K562 (cell line): ENCODE measurements around the gene ISCA1. TPM values are rescaled to one million over a fixed set of nuclear protein-coding genes. Genes with fewer than 3 reads are reported as not detected.

ENCODE experiments used
- ATF7 ChIP-seq: fragments of 450-650 bp; IDR thresholded peaks from 2 replicates; pipeline ENCODE4 v1.7.1; 2014; ENCODE audit warnings: mild to moderate bottlenecking, moderate library complexity
- BRD9 ChIP-seq: fragments of 450-650 bp; IDR thresholded peaks from 2 replicates; pipeline ENCODE4 v1.6.1; 2018; ENCODE audit warnings: low read depth; ENCODE audit not compliant: partially characterized antibody
- EHMT2 ChIP-seq: fragments of 450-650 bp; IDR thresholded peaks from 2 replicates; pipeline ENCODE4 v1.6.1; 2018; ENCODE audit warnings: antibody characterized with exemption
- FOXA3 ChIP-seq, 2 experiments: fragments of 450-650 bp in 1 of 2; sonication (generic) in 1 of 2; formaldehyde crosslinking; IDR thresholded peaks in 1 of 2; conservative IDR thresholded peaks in 1 of 2; 2 replicates each; pipeline versions ENCODE4 v1.4.0 to v1.8.0; 2020 to 2022; ENCODE audit warnings: mild to moderate bottlenecking in 2 of 2, missing genetic modification reagents in 1 of 2
- KHSRP ChIP-seq: fragments of 450-650 bp; IDR thresholded peaks from 2 replicates; pipeline ENCODE4 v1.6.1; 2017
- LARP7 ChIP-seq: fragments of 450-650 bp; IDR thresholded peaks from 2 replicates; pipeline ENCODE4 v1.6.1; 2016
- MAZ ChIP-seq, 2 experiments: fragments of 450-650 bp in 1 of 2; sonication (generic) in 1 of 2; formaldehyde crosslinking; IDR thresholded peaks in 1 of 2; conservative IDR thresholded peaks in 1 of 2; 2 replicates each; pipeline versions ENCODE4 v1.4.0 to v1.5.0; 2020; ENCODE audit warnings: mild to moderate bottlenecking in 1 of 2, missing genetic modification reagents in 1 of 2
- NBN ChIP-seq: fragments of 450-650 bp; IDR thresholded peaks from 2 replicates; pipeline ENCODE4 v1.6.1; 2016; ENCODE audit warnings: low read depth, mild to moderate bottlenecking
- NFIC ChIP-seq: fragments of 450-650 bp; IDR thresholded peaks from 2 replicates; pipeline ENCODE4 v1.6.1; 2017; ENCODE audit warnings: mild to moderate bottlenecking, inconsistent platforms
- OTX1 ChIP-seq: fragments of 450-650 bp; formaldehyde crosslinking; IDR thresholded peaks from 2 replicates; pipeline ENCODE4 v1.4.0; 2022; ENCODE audit warnings: mild to moderate bottlenecking
- POLR3G ChIP-seq: IDR thresholded peaks from 2 replicates; pipeline ENCODE4 v1.6.1; 2011; ENCODE audit not compliant: insufficient read length, insufficient replicate concordance; ENCODE audit errors: extremely low read depth
- SAFB2 ChIP-seq: fragments of 200-400 bp; formaldehyde crosslinking; IDR thresholded peaks from 2 replicates; pipeline ENCODE4 v1.6.1; 2018; ENCODE audit warnings: borderline replicate concordance, low read length, low read depth, moderate library complexity; ENCODE audit not compliant: severe bottlenecking
- SMAD4 ChIP-seq: fragments of 250-450 bp; sonication (Bioruptor Pico); conservative IDR thresholded peaks from 2 replicates; pipeline ENCODE4 v1.8.0; 2021; ENCODE audit warnings: inconsistent platforms, mild to moderate bottlenecking, moderate library complexity
- SRSF9 ChIP-seq: fragments of 200-400 bp; formaldehyde crosslinking; IDR thresholded peaks from 2 replicates; pipeline ENCODE4 v1.6.1; 2017; ENCODE audit warnings: low read depth, low read length, borderline replicate concordance
- TCFL5 ChIP-seq: fragments of 250-450 bp; sonication (Bioruptor Pico); conservative IDR thresholded peaks from 2 replicates; pipeline ENCODE4 v1.6.1; 2021; ENCODE audit warnings: mild to moderate bottlenecking, moderate library complexity, matching md5 sums
- XRCC5 ChIP-seq: fragments of 200-400 bp; formaldehyde crosslinking; IDR thresholded peaks from 2 replicates; pipeline ENCODE4 v1.6.1; 2017; ENCODE audit warnings: low read depth, mild to moderate bottlenecking, low read length
- ZBTB5 ChIP-seq: fragments of 450-650 bp; IDR thresholded peaks from 2 replicates; pipeline ENCODE4 v1.6.1; 2017; ENCODE audit warnings: antibody characterized with exemption
- ZNF121 ChIP-seq: sonication (generic); formaldehyde crosslinking; conservative IDR thresholded peaks from 2 replicates; pipeline ENCODE4 v1.8.0; 2022; ENCODE audit warnings: missing genetic modification reagents
- ZNF318 ChIP-seq, 2 experiments: fragments of 450-650 bp; IDR thresholded peaks; 2 replicates each; pipeline ENCODE4 v1.6.1; 2016; ENCODE audit warnings: mild to moderate bottlenecking in 2 of 2, borderline replicate concordance in 1 of 2, low read depth in 1 of 2, moderate library complexity in 1 of 2
- polyA plus RNA-seq, 8 experiments: library from polyadenylated mRNA; depleted of rRNA in 4 of 8; stranded (reverse) in 5 of 8; unstranded in 3 of 8; fragments of >200 nt; fragmentation: Nextera tagmentation in 2 of 8; fragmentation: Illumina TruSeq in 1 of 8; extraction: Ambion mirVana in 2 of 8; extraction: Trizol in 1 of 8; gene quantifications; 2 replicates each; pipeline versions ENCODE4 v1.2.1 to v1.2.3, GENCODE V29; 2011 to 2014; ENCODE audit warnings: inconsistent platforms in 1 of 8, missing spikeins in 1 of 8
- total RNA-seq, 7 experiments: library from RNA; depleted of rRNA in 6 of 7; stranded (reverse); fragments of >200 nt in 6 of 7; fragmentation: Illumina TruSeq in 2 of 7; extraction: Trizol in 2 of 7; gene quantifications; 2 replicates each; pipeline versions ENCODE4 v1.2.1 to v1.2.3, GENCODE V29; 2011 to 2021; ENCODE audit warnings: low replicate concordance in 1 of 7

Gene ISCA1
- total and polyA plus RNA-seq, 9 of the 15 experiments (the other 6 are each of a cell fraction or from before 2014, with no cell fraction given) = 6.5 to 27.1 (median 20.0) TPM

GRCh38 chr9:86230858-86231257 is 51.5 kb downstream of the ISCA1 start (continued):
- TF ChIP-seq ZNF318 (IDR thresholded peaks at IDR 0.05; ENCODE audit: borderline replicate concordance in 1 of 2, low read depth in 1 of 2) (no peak), EHMT2 (no peak), XRCC5 (no peak), ZBTB5 (no peak), NBN (no peak), OTX1 (CRISPR knock-in tag) (no peak), LARP7 (no peak), SMAD4 (CRISPR knock-in tag) (0 out of 2 replicates have a peak, but pooled peaks have one; percentile 23), ATF7 (no peak), SRSF9 (no peak), TCFL5 (CRISPR knock-in tag) (no peak), SAFB2 (no peak), FOXA3 (CRISPR knock-in tag; conservative IDR thresholded peaks at IDR 0.05 in 1 of 2, IDR thresholded peaks at IDR 0.05 in 1 of 2) (no peak), BRD9 (no peak), ZNF121 (CRISPR knock-in tag) (no peak), NFIC (peak; percentile 41; the same call in 1 of the 2 replicates), MAZ (CRISPR knock-in tag; conservative IDR thresholded peaks at IDR 0.05 in 1 of 2, IDR thresholded peaks at IDR 0.05 in 1 of 2) (no peak), KHSRP (no peak), POLR3G (no peak)
